Endothelial cell of umbilical vein (primary cell): ENCODE data around the gene C7orf25.

Experiments used
- CTCF ChIP-seq, 2 donors: IDR thresholded peaks; 1 replicate in 1 of 2; 2 replicates in 1 of 2; pipeline ENCODE4 v1.5.1; 2011; ENCODE audit warnings: low read length in 2 of 2, mild to moderate bottlenecking in 2 of 2, moderate library complexity in 2 of 2, control low read depth in 1 of 2, inconsistent platforms in 1 of 2, low read depth in 1 of 2; ENCODE audit not compliant: insufficient read depth in 1 of 2; ENCODE audit errors: extremely low read depth in 1 of 2
- EZH2 ChIP-seq: IDR thresholded peaks from 2 replicates; pipeline ENCODE4 v1.6.1; 2012; ENCODE audit warnings: borderline replicate concordance, low read depth, mild to moderate bottlenecking, moderate library complexity, low read length, inconsistent platforms; ENCODE audit not compliant: severe bottlenecking
- FOS ChIP-seq: IDR thresholded peaks from 2 replicates; pipeline ENCODE4 v1.6.1; 2011; ENCODE audit warnings: mild to moderate bottlenecking, low read length, moderate library complexity, borderline replicate concordance; ENCODE audit not compliant: insufficient read depth
- GATA2 ChIP-seq: IDR thresholded peaks from 2 replicates; pipeline ENCODE4 v1.7.0; 2011; ENCODE audit warnings: low read depth, mild to moderate bottlenecking, moderate library complexity, mixed read lengths, low read length; ENCODE audit not compliant: insufficient read length, insufficient read depth
- JUN ChIP-seq: IDR thresholded peaks from 2 replicates; pipeline ENCODE4 v1.6.1; 2011; ENCODE audit warnings: borderline replicate concordance, low read depth; ENCODE audit not compliant: insufficient read length, insufficient read depth
- POLR2A ChIP-seq: IDR thresholded peaks from 2 replicates; pipeline ENCODE4 v1.6.1; 2012; ENCODE audit warnings: low read depth, mild to moderate bottlenecking, control low read depth, low read length
- POLR2AphosphoS5 ChIP-seq: IDR thresholded peaks from 2 replicates; pipeline ENCODE4 v1.6.1; 2012; ENCODE audit warnings: low read depth, mild to moderate bottlenecking, control low read depth, low read length, moderate library complexity; ENCODE audit not compliant: insufficient read depth

DNA sequence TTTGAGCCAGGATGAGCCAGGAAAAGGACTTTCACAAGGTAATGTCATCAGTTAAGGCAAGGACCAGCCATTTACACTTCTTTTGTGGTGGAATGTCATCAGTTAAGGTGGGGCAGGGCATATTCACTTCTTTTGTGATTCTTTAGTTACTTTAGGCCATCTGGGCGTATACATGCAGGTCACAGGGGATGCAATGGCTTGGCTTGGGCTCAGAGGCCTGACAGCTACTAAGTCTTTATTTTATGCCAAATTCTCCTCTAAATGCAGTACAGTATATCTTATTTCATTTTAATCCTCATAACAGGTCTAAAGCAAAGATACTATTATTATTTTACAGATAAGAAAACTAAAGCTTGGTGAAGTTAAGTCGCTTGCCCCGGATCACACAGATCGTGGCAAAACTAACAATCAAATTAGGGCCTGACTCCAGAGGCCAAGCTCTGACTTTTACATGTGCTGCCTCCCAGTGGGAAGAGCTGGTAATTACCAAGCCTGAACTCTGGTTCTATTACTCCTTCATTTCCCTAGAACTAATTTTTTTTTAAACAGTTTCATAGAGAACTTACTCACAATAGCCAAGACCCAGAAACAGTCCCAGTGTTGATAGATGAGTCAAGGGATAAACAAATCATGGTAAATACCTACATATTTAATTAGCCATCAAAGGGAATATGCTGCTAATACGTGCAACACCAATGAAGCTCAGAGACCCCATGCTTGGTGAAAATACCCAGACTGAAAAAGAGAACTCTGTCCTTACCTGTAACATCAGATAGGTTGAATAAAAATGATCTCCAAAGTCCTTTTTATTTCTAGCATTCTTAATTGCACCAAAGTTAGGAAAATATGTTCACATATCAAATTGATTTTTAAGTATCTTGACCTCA lies 35.4 kb downstream of the C7orf25 start:
- TF ChIP-seq POLR2A (no peak), POLR2AphosphoS5 (no peak), CTCF (IDR thresholded peaks at IDR 0.05; ENCODE audit: extremely low read depth in 1 of 2, insufficient read depth in 1 of 2, low read depth in 1 of 2, low read length in 2 of 2) (peak; percentile 60 to 68), EZH2 (no peak), FOS (no peak), JUN (no peak), GATA2 (no peak)
